ENCODE results near the gene ZNF343.

GRCh38 chr20:2521369-2522305, 12.9 kb upstream of the ZNF343 start:
- TF ChIP-seq CTCF (IDR thresholded peaks at IDR 0.05) (peak; percentile 53 to 87 (median 84)), POLR2A (IDR thresholded peaks at IDR 0.05) (no peak), EP300 (IDR thresholded peaks at IDR 0.05) (no peak)

Data from tibial nerve (tissue), 4 donors.